Sigmoid colon (tissue), 7 donors: ENCODE results near the gene UBASH3B. TPM values are rescaled to one million over a fixed set of nuclear protein-coding genes. Genes with fewer than 3 reads are reported as not detected.

ENCODE experiments used
- DNase-seq: peaks from one replicate; pipeline ENCODE4 v3.0.0-alpha.2; 2019
- H3K27ac ChIP-seq, 4 donors: fragments of 200-600 bp; sonication (generic); one replicate each; pipeline ENCODE4 v1.5.1; 2016 to 2019; ENCODE audit warnings: mild to moderate bottlenecking in 1 of 4
- H3K27me3 ChIP-seq, 3 donors: fragments of 200-600 bp; sonication (generic); one replicate each; pipeline ENCODE4 v1.5.1; 2019; ENCODE audit warnings: mild to moderate bottlenecking in 1 of 3
- H3K36me3 ChIP-seq, 4 donors: fragments of 200-600 bp; sonication (generic); one replicate each; pipeline ENCODE4 v1.5.1; 2016 to 2019
- H3K4me1 ChIP-seq, 4 donors: fragments of 200-600 bp; sonication (generic); one replicate each; pipeline ENCODE4 v1.5.1; 2017 to 2019
- H3K4me3 ChIP-seq, 4 donors: fragments of 200-600 bp; sonication (generic); one replicate each; pipeline ENCODE4 v1.5.1; 2017 to 2019; ENCODE audit warnings: mild to moderate bottlenecking in 2 of 4, moderate library complexity in 1 of 4
- H3K9me3 ChIP-seq, 4 donors: fragments of 200-600 bp in 3 of 4; sonication (generic) in 3 of 4; one replicate each; pipeline versions ENCODE4 v1.5.1 to v1.6.1; 2013 to 2019
- EP300 ChIP-seq, 4 donors: sonication (generic); formaldehyde crosslinking; IDR thresholded peaks; one replicate each; pipeline ENCODE4 v1.6.1; 2017; ENCODE audit warnings: antibody characterized with exemption in 4 of 4
- POLR2A ChIP-seq, 2 donors: fragments of 450-650 bp; IDR thresholded peaks; one replicate each; pipeline ENCODE4 v1.6.1; 2016; ENCODE audit warnings: antibody characterized with exemption in 2 of 2, mild to moderate bottlenecking in 2 of 2, moderate library complexity in 2 of 2
- POLR2AphosphoS5 ChIP-seq, 4 donors: sonication (generic); formaldehyde crosslinking; IDR thresholded peaks; one replicate each; pipeline ENCODE4 v1.6.1; 2017; ENCODE audit warnings: antibody characterized with exemption in 4 of 4
- WGBS, 2 donors: extraction: QIAGEN DNeasy Blood & Tissue Kit; methylation state at CpG; one replicate each; pipeline ENCODE4 v1.1.7; 2013; 5-methylcytosine and 5-hydroxymethylcytosine counted together
- intact Hi-C: fragments of 100-400 bp; cut with DNase I; formaldehyde crosslinking; loops from one replicate; pipeline ENCODE4 v1.15.1; 2023
- polyA plus RNA-seq, 3 donors: library from polyadenylated mRNA; stranded (reverse); fragments of 200-250 nt; gene quantifications; one replicate each; pipeline ENCODE4 v1.2.3, GENCODE V29; 2013
- total RNA-seq, 4 donors: library from RNA; depleted of rRNA; stranded (reverse); fragments of >200 nt; gene quantifications; one replicate each; pipeline ENCODE4 v1.1.0, GENCODE V29; 2016
- TF ChIP-seq, protein P1 (sequence below), 4 experiments: fragments of 450-650 bp in 3 of 4; fragments of 200-600 bp in 1 of 4; IDR thresholded peaks; one replicate each; pipeline ENCODE4 v1.5.1; 2016 to 2019; ENCODE audit warnings: antibody characterized with exemption in 4 of 4, mild to moderate bottlenecking in 3 of 4, moderate library complexity in 2 of 4
- donor health status: healthy with polysubstance abuse.
- donor health status: Bipolar disorder and iron deficiency.
- donor health status: healthy.

Gene UBASH3B
- total and polyA plus RNA-seq, 7 donors, result 1.4 to 12.9 (median 2.1) TPM

DNA sequence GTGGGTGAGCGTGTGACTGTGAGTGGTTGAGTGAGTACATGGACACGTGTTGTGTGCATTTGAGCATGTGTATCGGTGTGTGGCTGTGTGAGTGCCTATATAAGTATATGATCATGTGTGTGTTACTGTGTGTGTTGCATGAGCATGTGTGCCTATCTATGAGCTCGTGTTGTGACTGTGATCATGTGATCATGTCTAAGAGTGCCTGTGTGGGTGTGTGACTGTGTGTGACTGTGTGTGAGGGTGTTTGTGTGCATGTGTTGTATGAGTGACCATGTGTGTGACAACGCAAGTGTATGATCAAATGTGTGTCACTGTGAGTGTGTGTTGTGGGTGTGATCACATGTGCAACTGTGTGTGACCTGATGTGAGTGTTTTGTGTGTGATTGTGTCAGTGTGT, 88.8 kb downstream of the UBASH3B start:
- Histone ChIP-seq H3K9me3 (no peaks in the 10 kb centered on the region), H3K4me3 (no peak overlapping the region), H3K4me1 (peaks cover 0 to 26% (median 16%) of the 10 kb centered on the region in 4 donors), H3K27me3 (no peaks in the 10 kb centered on the region), H3K36me3 (no peaks in the 10 kb centered on the region), H3K27ac (no peak overlapping the region)
- TF ChIP-seq EP300 (IDR thresholded peaks at IDR 0.05), result no peak
- TF ChIP-seq POLR2A (IDR thresholded peaks at IDR 0.05), result no peak
- TF ChIP-seq POLR2AphosphoS5 (IDR thresholded peaks at IDR 0.05), result no peak
- TF ChIP-seq, protein P1, sequence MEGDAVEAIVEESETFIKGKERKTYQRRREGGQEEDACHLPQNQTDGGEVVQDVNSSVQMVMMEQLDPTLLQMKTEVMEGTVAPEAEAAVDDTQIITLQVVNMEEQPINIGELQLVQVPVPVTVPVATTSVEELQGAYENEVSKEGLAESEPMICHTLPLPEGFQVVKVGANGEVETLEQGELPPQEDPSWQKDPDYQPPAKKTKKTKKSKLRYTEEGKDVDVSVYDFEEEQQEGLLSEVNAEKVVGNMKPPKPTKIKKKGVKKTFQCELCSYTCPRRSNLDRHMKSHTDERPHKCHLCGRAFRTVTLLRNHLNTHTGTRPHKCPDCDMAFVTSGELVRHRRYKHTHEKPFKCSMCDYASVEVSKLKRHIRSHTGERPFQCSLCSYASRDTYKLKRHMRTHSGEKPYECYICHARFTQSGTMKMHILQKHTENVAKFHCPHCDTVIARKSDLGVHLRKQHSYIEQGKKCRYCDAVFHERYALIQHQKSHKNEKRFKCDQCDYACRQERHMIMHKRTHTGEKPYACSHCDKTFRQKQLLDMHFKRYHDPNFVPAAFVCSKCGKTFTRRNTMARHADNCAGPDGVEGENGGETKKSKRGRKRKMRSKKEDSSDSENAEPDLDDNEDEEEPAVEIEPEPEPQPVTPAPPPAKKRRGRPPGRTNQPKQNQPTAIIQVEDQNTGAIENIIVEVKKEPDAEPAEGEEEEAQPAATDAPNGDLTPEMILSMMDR (IDR thresholded peaks at IDR 0.05), result no peak
- no peak for DNase-seq
- 52 to 71% methylated on average over 5 of the region's 5 CpGs for WGBS, 2 donors
- intact Hi-C loops, result no loop called here

DNA sequence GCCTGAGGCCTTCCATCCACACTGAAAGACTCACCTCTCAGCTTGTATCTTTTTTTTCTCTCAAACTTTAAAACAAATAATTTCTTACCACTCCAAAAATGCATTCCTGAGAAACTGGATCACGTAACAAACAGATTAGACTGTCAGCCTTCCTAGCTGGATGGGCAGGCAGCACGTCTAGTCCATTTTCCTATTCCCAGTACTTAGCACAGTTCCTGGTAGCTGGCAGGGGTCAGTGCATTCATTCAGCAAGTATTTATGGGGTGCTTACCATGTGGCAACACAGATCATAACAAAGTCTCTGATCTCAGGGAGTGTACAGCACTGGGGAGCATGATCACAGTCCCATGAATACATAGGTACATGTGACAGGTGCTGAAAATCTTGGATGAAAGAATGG, 89.6 kb downstream of the UBASH3B start:
- 85 to 87% methylated on average over 2 of the region's 2 CpGs for WGBS, 2 donors
- no peaks in the 10 kb centered on the region for H3K9me3 ChIP-seq
- TF ChIP-seq, protein P1 (IDR thresholded peaks at IDR 0.05), result no peak
- TF ChIP-seq EP300 (IDR thresholded peaks at IDR 0.05) (no peak), POLR2AphosphoS5 (IDR thresholded peaks at IDR 0.05) (no peak), POLR2A (IDR thresholded peaks at IDR 0.05) (no peak)
- no peak overlapping the region for H3K4me3 ChIP-seq
- no peak for DNase-seq
- no peak overlapping the region for H3K27ac ChIP-seq
- H3K4me1 ChIP-seq, result peaks cover 0 to 30% (median 18%) of the 10 kb centered on the region in 4 donors
- no peaks in the 10 kb centered on the region for H3K27me3 ChIP-seq
- intact Hi-C loops, result no loop called here
- H3K36me3 ChIP-seq, result no peaks in the 10 kb centered on the region

DNA sequence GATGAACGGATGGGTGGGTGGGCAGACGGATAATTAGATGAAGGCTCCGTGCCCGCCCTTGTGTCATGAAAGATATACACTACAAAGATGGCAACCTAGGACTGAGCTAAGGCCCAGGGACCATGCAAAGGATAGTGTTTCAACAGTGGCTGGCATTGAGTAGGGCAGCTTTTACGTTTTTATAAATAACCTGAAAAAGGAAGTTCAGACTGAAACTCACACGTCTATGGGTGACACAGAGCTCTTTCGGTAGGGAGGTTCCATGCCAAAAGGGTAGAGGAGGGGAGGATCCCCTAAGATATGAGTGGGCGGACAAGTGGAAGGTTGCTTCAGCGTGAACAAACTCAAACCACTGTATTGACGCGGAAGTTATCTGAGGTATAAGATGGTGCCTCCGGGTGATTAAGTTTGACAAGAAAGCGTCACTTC, 90.5 kb downstream of the UBASH3B start:
- no peaks in the 10 kb centered on the region for H3K27me3 ChIP-seq
- H3K9me3 ChIP-seq, result no peaks in the 10 kb centered on the region
- no peaks in the 10 kb centered on the region for H3K36me3 ChIP-seq
- H3K27ac ChIP-seq, result no peak overlapping the region
- TF ChIP-seq POLR2AphosphoS5 (IDR thresholded peaks at IDR 0.05), result no peak
- no peak for TF ChIP-seq EP300 (IDR thresholded peaks at IDR 0.05)
- TF ChIP-seq, protein P1 (IDR thresholded peaks at IDR 0.05), result no peak
- TF ChIP-seq POLR2A (IDR thresholded peaks at IDR 0.05), result no peak
- intact Hi-C loops, result no loop called here
- WGBS, 2 donors, result 61 to 81% methylated on average over 13 of the region's 13 CpGs
- DNase-seq, result no peak
- H3K4me1 ChIP-seq, result peaks cover 0 to 30% (median 18%) of the 10 kb centered on the region in 4 donors
- H3K4me3 ChIP-seq, result no peak overlapping the region

DNA sequence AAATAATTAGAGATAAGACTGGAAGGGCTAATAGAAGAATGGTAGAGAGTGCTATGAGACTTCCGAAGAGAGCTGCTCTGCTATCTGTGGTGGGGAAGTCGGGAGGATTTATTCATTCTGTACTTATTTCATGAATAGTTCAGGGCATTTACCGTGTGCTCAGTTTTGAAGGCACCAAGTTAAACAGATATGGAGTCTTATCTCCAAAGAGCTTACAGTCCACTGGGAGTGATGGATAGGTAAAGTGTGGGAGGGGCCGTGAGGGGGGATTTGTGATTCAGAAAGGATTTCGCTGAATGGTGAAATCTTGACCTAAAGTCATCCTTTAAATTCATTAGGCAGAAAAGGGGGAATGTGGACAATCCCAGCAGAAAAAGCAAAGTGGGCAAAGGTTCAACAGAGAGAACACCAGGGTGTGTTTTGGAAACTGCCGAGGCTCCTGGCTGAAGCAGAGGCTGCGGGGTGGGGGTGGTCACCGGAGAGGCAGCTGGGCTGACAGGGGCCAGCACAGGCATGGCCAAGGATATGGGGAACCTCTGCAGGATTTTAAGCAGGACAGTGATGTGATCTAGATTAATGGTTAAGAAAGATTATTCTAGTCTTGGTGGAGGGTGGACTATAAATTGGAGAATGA, 91.2 kb downstream of the UBASH3B start:
- 73 to 78% methylated on average over 8 of the region's 8 CpGs for WGBS, 2 donors
- intact Hi-C loops, result no loop called here
- Histone ChIP-seq H3K9me3 (no peaks in the 10 kb centered on the region), H3K4me3 (no peak overlapping the region), H3K36me3 (no peaks in the 10 kb centered on the region), H3K27ac (peak overlapping the region in 1 of 4 donors; percentile 59), H3K4me1 (peaks cover 0 to 30% (median 18%) of the 10 kb centered on the region in 4 donors), H3K27me3 (no peaks in the 10 kb centered on the region)
- DNase-seq, result no peak
- TF ChIP-seq EP300 (IDR thresholded peaks at IDR 0.05) (no peak), POLR2A (IDR thresholded peaks at IDR 0.05) (no peak), POLR2AphosphoS5 (IDR thresholded peaks at IDR 0.05) (no peak)
- TF ChIP-seq, protein P1 (IDR thresholded peaks at IDR 0.05), result no peak
